ENCODE measurements around the gene ZNF622. TPM values are rescaled to one million over a fixed set of nuclear protein-coding genes. Genes with fewer than 3 reads are reported as not detected.
A peak's percentile ranks its signal among the peaks of the same experiment; 100 is the strongest.

The ZNF622 gene
- total and polyA plus RNA-seq, 11 donors = 43.7 to 171 (median 58.4) TPM

DNA sequence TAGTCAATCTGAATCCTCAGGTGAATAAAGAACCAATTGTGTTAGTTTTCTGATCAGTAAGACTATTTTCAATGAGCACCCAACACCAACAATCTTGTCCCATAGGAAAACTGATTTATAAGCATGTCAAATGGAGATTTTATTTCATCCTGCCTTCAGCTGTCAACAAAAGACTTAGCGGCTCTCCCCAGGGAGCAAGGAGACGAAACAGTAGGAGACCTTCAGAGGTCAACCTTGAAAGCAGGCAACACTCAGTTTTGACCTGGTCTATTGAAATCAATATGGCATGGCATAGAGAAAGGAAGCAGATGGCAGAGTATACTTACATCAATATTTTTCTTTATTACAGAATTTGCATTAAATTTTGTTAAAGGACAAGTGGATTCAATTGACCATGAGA is 34.1 kb downstream of the ZNF622 start:
- no peak for ATAC-seq
- intact Hi-C loops (cut with DNase I) = no loop called here
- 49 to 67% (median 57%) methylated on average over 2 of the region's 2 CpGs for WGBS, 4 donors

GRCh38 chr5:16430349-16431089 is 35.1 kb downstream of the ZNF622 start:
- ATAC-seq (peak in 3 of 4 donors; percentile 50 to 70 (median 52)), DNase-seq (peak in 1 of 5 donors; percentile 29)
- H3K4me3 ChIP-seq = no peak overlapping the region
- H3K27me3 ChIP-seq = no peaks in the 10 kb centered on the region
- no peak overlapping the region for H3K27ac ChIP-seq
- peaks cover 0 to 5% (median 0%) of the 10 kb centered on the region in 12 donors for H3K4me1 ChIP-seq
- H3K36me3 ChIP-seq = no peaks in the 10 kb centered on the region
- no peaks in the 10 kb centered on the region for H3K9me3 ChIP-seq
- intact Hi-C loops (cut with DNase I) = no loop called here
- no peak for TF ChIP-seq CTCF (IDR thresholded peaks at IDR 0.05)
- no peak for TF ChIP-seq POLR2A (IDR thresholded peaks at IDR 0.05)
- 89 to 93% (median 91%) methylated on average over 7 of the region's 7 CpGs for WGBS, 4 donors

More for the DNA sequence above, 34.1 kb downstream of the ZNF622 start:
- H3K4me1 ChIP-seq = peaks cover 0 to 5% (median 0%) of the 10 kb centered on the region in 12 donors
- no peak overlapping the region for H3K27ac ChIP-seq
- H3K27me3 ChIP-seq = no peaks in the 10 kb centered on the region
- no peak for TF ChIP-seq CTCF (IDR thresholded peaks at IDR 0.05)
- no peak for TF ChIP-seq POLR2A (IDR thresholded peaks at IDR 0.05)
- H3K9me3 ChIP-seq = no peaks in the 10 kb centered on the region
- H3K4me3 ChIP-seq = no peak overlapping the region
- no peak for DNase-seq
- no peaks in the 10 kb centered on the region for H3K36me3 ChIP-seq

DNA sequence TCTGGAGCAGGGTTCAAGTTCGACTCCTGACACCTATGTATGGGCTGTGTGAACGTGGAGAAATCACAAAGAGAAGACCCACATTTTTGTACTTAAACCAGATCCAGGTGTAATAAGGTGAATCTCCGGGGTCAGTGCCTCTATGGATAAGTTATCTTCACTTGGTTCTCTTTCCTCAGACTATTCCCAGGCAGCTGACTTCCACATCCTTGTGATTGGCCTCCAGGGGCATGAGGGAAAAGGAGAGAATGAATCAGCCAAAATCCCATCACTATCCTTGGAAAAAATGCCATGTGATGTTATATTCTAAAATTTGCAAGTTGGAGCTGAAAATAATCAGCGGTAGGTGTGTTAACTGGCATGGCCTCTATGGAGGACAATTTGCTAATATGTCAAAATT is 37.2 kb downstream of the ZNF622 start:
- 81 to 89% (median 86%) methylated on average over 4 of the region's 4 CpGs for WGBS, 4 donors
- Histone ChIP-seq H3K27me3 (no peaks in the 10 kb centered on the region), H3K27ac (no peak overlapping the region), H3K4me3 (no peak overlapping the region), H3K4me1 (peaks cover 0 to 5% (median 0%) of the 10 kb centered on the region in 12 donors), H3K9me3 (no peaks in the 10 kb centered on the region), H3K36me3 (no peaks in the 10 kb centered on the region)
- TF ChIP-seq CTCF (IDR thresholded peaks at IDR 0.05) = no peak
- no peak for TF ChIP-seq POLR2A (IDR thresholded peaks at IDR 0.05)
- DNase-seq = no peak
- intact Hi-C loops (cut with DNase I) = no loop called here
- no peak for ATAC-seq

DNA sequence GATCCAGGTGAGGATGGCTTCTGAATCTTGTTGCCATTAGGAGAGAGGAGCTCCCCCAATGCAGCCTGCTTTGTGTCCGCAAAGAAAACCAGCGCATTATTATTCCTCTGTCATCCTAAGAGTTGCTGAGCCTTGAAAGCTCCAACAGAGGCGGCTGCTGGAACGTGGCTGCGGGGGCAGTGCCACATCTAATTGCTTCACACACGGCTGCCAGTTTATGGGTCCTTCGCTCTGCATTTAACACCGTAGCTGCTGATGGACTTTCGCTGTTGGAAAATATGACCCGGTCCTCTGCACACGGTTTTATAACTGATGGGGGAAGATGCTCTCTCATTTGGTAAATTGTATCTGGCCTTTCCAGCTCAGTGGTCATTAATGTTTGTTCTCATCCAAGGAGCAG is 38.0 kb downstream of the ZNF622 start:
- TF ChIP-seq POLR2A (IDR thresholded peaks at IDR 0.05) (no peak), CTCF (IDR thresholded peaks at IDR 0.05) (no peak)
- DNase-seq = no peak
- intact Hi-C loops (cut with DNase I) = no loop called here
- H3K27ac ChIP-seq = no peak overlapping the region
- no peaks in the 10 kb centered on the region for H3K36me3 ChIP-seq
- H3K4me3 ChIP-seq = no peak overlapping the region
- H3K4me1 ChIP-seq = peaks cover 0 to 5% (median 0%) of the 10 kb centered on the region in 12 donors
- no peaks in the 10 kb centered on the region for H3K9me3 ChIP-seq
- no peak for ATAC-seq
- 37 to 55% (median 49%) methylated on average over 11 of the region's 11 CpGs for WGBS, 4 donors
- H3K27me3 ChIP-seq = no peaks in the 10 kb centered on the region
